Endothelial cell of umbilical vein (primary cell): ENCODE results near the gene FHIT. TPM values are rescaled to one million over a fixed set of nuclear protein-coding genes. Genes with fewer than 3 reads are reported as not detected.

Source experiments
- BruUV-seq: library from RNA; stranded (reverse); fragments of 400-500 nt; replicated peaks from 2 replicates; lab custom pipeline; 2021; lab: Mats Ljungman, UMichigan
- CTCF ChIA-PET: fragments of 300-600, 350-600 bp; sonication (Branson Sonifier 250); formaldehyde crosslinking; loops from one replicate; lab custom pipeline; 2021; ENCODE audit warnings: antibody characterized with exemption, inconsistent platforms; lab: Charles Lee
- POLR2A ChIA-PET: fragments of 300-600, 350-600 bp; sonication (Branson Sonifier 250); formaldehyde crosslinking; loops from one replicate; lab custom pipeline; 2021; ENCODE audit warnings: antibody characterized with exemption, inconsistent platforms; lab: Charles Lee
- DNase-seq: peaks from one replicate; pipeline ENCODE4 v3.0.0-alpha.2; 2011; ENCODE audit warnings: low read depth, low spot score
- FAIRE-seq: peaks from 2 replicates; lab custom pipeline; 2011; peaks lifted over from hg19 to GRCh38; lab: Jason Lieb, UNC
- H2AFZ ChIP-seq: 2 replicates; pipeline ENCODE4 v1.6.0; 2012; ENCODE audit warnings: low read depth, low read length, control low read depth, inconsistent platforms
- H3K27ac ChIP-seq: 2 replicates; pipeline ENCODE4 v1.5.1; 2011; ENCODE audit warnings: low read depth, mild to moderate bottlenecking, control low read depth, low read length, moderate library complexity; ENCODE audit not compliant: insufficient read depth
- H3K27me3 ChIP-seq, 2 experiments: 2 replicates each; pipeline versions ENCODE4 v1.6.0 to v1.6.1; 2011; ENCODE audit warnings: low read length in 2 of 2, mixed read lengths in 1 of 2; ENCODE audit not compliant: control insufficient read depth in 2 of 2, insufficient read depth in 2 of 2
- H3K36me3 ChIP-seq, 2 experiments: 2 replicates in 1 of 2; 3 replicates in 1 of 2; pipeline ENCODE4 v1.5.1; 2011; ENCODE audit warnings: low read length in 2 of 2, mild to moderate bottlenecking in 1 of 2, moderate library complexity in 1 of 2; ENCODE audit not compliant: control insufficient read depth in 2 of 2, insufficient read depth in 2 of 2; ENCODE audit errors: extremely low read depth in 1 of 2
- H3K4me1 ChIP-seq: 3 replicates; pipeline ENCODE4 v1.5.1; 2011; ENCODE audit warnings: mild to moderate bottlenecking, low read length; ENCODE audit not compliant: control insufficient read depth, insufficient read depth; ENCODE audit errors: extremely low read depth
- H3K4me2 ChIP-seq: 2 replicates; pipeline ENCODE4 v1.6.1; 2011; ENCODE audit warnings: low read length, control low read depth, mixed read lengths; ENCODE audit not compliant: insufficient read depth
- H3K4me3 ChIP-seq, 3 experiments: fragments of 200-600 bp in 1 of 3; sonication (generic), shearing (Covaris generic) in 1 of 3; replicated peaks in 1 of 3; 2 replicates each; pipeline ENCODE4 v1.5.1; 2011 to 2016; ENCODE audit warnings: control low read depth in 3 of 3, low read length in 3 of 3, mild to moderate bottlenecking in 2 of 3, inconsistent platforms in 1 of 3, low read depth in 1 of 3, moderate library complexity in 1 of 3; ENCODE audit not compliant: insufficient read depth in 1 of 3
- H3K79me2 ChIP-seq: 2 replicates; pipeline ENCODE4 v1.6.0; 2012; ENCODE audit warnings: low read length, inconsistent platforms; ENCODE audit not compliant: control insufficient read depth, insufficient read depth
- H3K9ac ChIP-seq: replicated peaks from 2 replicates; pipeline ENCODE3; 2011; ENCODE audit warnings: low read length, control low read depth; ENCODE audit not compliant: insufficient read depth; ENCODE audit errors: extremely low read depth
- H3K9me1 ChIP-seq: replicated peaks from 3 replicates; pipeline ENCODE4 v1.6.0; 2011; ENCODE audit warnings: mild to moderate bottlenecking, low read length; ENCODE audit not compliant: control insufficient read depth, insufficient read depth; ENCODE audit errors: extremely low read depth
- H3K9me3 ChIP-seq: replicated peaks from 2 replicates; pipeline ENCODE4 v1.5.1; 2012; ENCODE audit warnings: low read length, inconsistent platforms; ENCODE audit not compliant: control insufficient read depth, insufficient read depth
- H4K20me1 ChIP-seq: replicated peaks from 2 replicates; pipeline ENCODE3; 2011; ENCODE audit warnings: mild to moderate bottlenecking, low read length; ENCODE audit not compliant: control insufficient read depth, insufficient read depth; ENCODE audit errors: extremely low read depth
- CTCF ChIP-seq, 2 donors: IDR thresholded peaks; 1 replicate in 1 of 2; 2 replicates in 1 of 2; pipeline ENCODE4 v1.5.1; 2011; ENCODE audit warnings: low read length in 2 of 2, mild to moderate bottlenecking in 2 of 2, moderate library complexity in 2 of 2, control low read depth in 1 of 2, inconsistent platforms in 1 of 2, low read depth in 1 of 2; ENCODE audit not compliant: insufficient read depth in 1 of 2; ENCODE audit errors: extremely low read depth in 1 of 2
- EZH2 ChIP-seq: IDR thresholded peaks from 2 replicates; pipeline ENCODE4 v1.6.1; 2012; ENCODE audit warnings: borderline replicate concordance, low read depth, mild to moderate bottlenecking, moderate library complexity, low read length, inconsistent platforms; ENCODE audit not compliant: severe bottlenecking
- FOS ChIP-seq: IDR thresholded peaks from 2 replicates; pipeline ENCODE4 v1.6.1; 2011; ENCODE audit warnings: mild to moderate bottlenecking, low read length, moderate library complexity, borderline replicate concordance; ENCODE audit not compliant: insufficient read depth
- GATA2 ChIP-seq: IDR thresholded peaks from 2 replicates; pipeline ENCODE4 v1.7.0; 2011; ENCODE audit warnings: low read depth, mild to moderate bottlenecking, moderate library complexity, mixed read lengths, low read length; ENCODE audit not compliant: insufficient read length, insufficient read depth
- JUN ChIP-seq: IDR thresholded peaks from 2 replicates; pipeline ENCODE4 v1.6.1; 2011; ENCODE audit warnings: borderline replicate concordance, low read depth; ENCODE audit not compliant: insufficient read length, insufficient read depth
- MAX ChIP-seq: IDR thresholded peaks from 2 replicates; pipeline ENCODE4 v1.6.1; 2011; ENCODE audit not compliant: insufficient read depth, insufficient read length
- MYC ChIP-seq: IDR thresholded peaks from one replicate; pipeline ENCODE4 v1.6.1; 2011; ENCODE audit warnings: mild to moderate bottlenecking, low read depth, low read length
- POLR2A ChIP-seq: IDR thresholded peaks from 2 replicates; pipeline ENCODE4 v1.6.1; 2012; ENCODE audit warnings: low read depth, mild to moderate bottlenecking, control low read depth, low read length
- POLR2AphosphoS5 ChIP-seq: IDR thresholded peaks from 2 replicates; pipeline ENCODE4 v1.6.1; 2012; ENCODE audit warnings: low read depth, mild to moderate bottlenecking, control low read depth, low read length, moderate library complexity; ENCODE audit not compliant: insufficient read depth
- dilution Hi-C: fragments of 300-500 bp; cut with MboI; formaldehyde crosslinking; loops from one replicate; pipeline ENCODE4 v1.15.0; 2019; ENCODE audit warnings: low sequenced_read_pairs; ENCODE audit not compliant: extremely low pct_ligation_motif_present
- intact Hi-C: fragments of 100-400 bp; cut with micrococcal nuclease; formaldehyde crosslinking; loops from one replicate; pipeline ENCODE4 v1.10.0; 2022
- polyA plus RNA-seq, 4 experiments: library from polyadenylated mRNA; depleted of rRNA in 3 of 4; stranded (reverse) in 3 of 4; unstranded in 1 of 4; fragments of >200 nt; gene quantifications; 2 replicates each; pipeline versions ENCODE4 v1.2.1 to v1.2.3, GENCODE V29; 2011 to 2012; ENCODE audit warnings: missing spikeins in 1 of 4
- total RNA-seq: library from RNA; stranded (reverse); gene quantifications from 2 replicates; pipeline ENCODE4 v1.2.3, GENCODE V29; 2021

FHIT gene
- total and polyA plus RNA-seq, 2 donors (not counting 3 experiments of a cell fraction or from before 2014, with no cell fraction given) = 0.47 to 2.2 TPM

GRCh38 chr3:60440869-60441268 is 810.4 kb downstream of the FHIT start:
- Histone ChIP-seq H3K9me1 (no peaks in the 10 kb centered on the region), H3K36me3 (no peaks in the 10 kb centered on the region), H3K4me3 (no peak overlapping the region), H3K27me3 (no peaks in the 10 kb centered on the region), H3K79me2 (no peaks in the 10 kb centered on the region), H3K4me1 (no peaks in the 10 kb centered on the region), H3K9me3 (no peaks in the 10 kb centered on the region), H2AFZ (no peak overlapping the region), H3K27ac (no peak overlapping the region), H3K9ac (no peak overlapping the region), H3K4me2 (no peak overlapping the region), H4K20me1 (no peaks in the 10 kb centered on the region)
- dilution Hi-C loops = no loop called here
- FAIRE-seq = no peak
- POLR2A ChIA-PET = no interaction called here
- TF ChIP-seq GATA2 (no peak), EZH2 (no peak), FOS (no peak), POLR2AphosphoS5 (no peak), MAX (no peak), JUN (no peak), POLR2A (no peak), MYC (no peak), CTCF (IDR thresholded peaks at IDR 0.05; ENCODE audit: extremely low read depth in 1 of 2, insufficient read depth in 1 of 2, low read depth in 1 of 2, low read length in 2 of 2) (no peak)
- CTCF ChIA-PET = no interaction called here
- intact Hi-C loops = no loop called here
- DNase-seq = no peak
- no TSS peak for BruUV-seq
